Neural cell (in vitro differentiated cells): ENCODE results near the gene ZNF264. TPM values are rescaled to one million over a fixed set of nuclear protein-coding genes. Genes with fewer than 3 reads are reported as not detected.

ENCODE experiments used
- H2AFZ ChIP-seq: fragments of 200-600, 300-800 bp; sonication (generic), shearing (Covaris generic); 2 replicates; pipeline ENCODE4 v1.6.0; 2014; ENCODE audit warnings: low read depth, mild to moderate bottlenecking, antibody characterized with exemption, low read length, moderate library complexity
- H3F3A ChIP-seq: fragments of 200-600 bp; shearing (Covaris generic); 2 replicates; pipeline ENCODE4 v1.6.1; 2016; ENCODE audit warnings: mild to moderate bottlenecking, moderate library complexity, mixed read lengths, antibody characterized with exemption, low read length; ENCODE audit not compliant: insufficient read depth, poor library complexity, severe bottlenecking
- H3K27ac ChIP-seq: fragments of 200-600, 300-800 bp; sonication (generic), shearing (Covaris generic); 2 replicates; pipeline ENCODE4 v1.5.1; 2014; ENCODE audit warnings: mild to moderate bottlenecking, low read length, moderate library complexity
- H3K27me3 ChIP-seq: fragments of 300-800, 200-600 bp; sonication (generic), shearing (Covaris generic); 2 replicates; pipeline ENCODE4 v1.6.0; 2014; ENCODE audit warnings: mild to moderate bottlenecking, low read depth, low read length, moderate library complexity; ENCODE audit not compliant: insufficient read depth
- H3K36me3 ChIP-seq: fragments of 300-800, 200-600 bp; sonication (generic), shearing (Covaris generic); 2 replicates; pipeline ENCODE4 v1.5.1; 2014; ENCODE audit warnings: mild to moderate bottlenecking, antibody characterized with exemption, low read length, moderate library complexity; ENCODE audit not compliant: insufficient read depth
- H3K4me2 ChIP-seq: fragments of 300-800, 200-600 bp; sonication (generic), shearing (Covaris generic); 2 replicates; pipeline ENCODE4 v1.6.0; 2014; ENCODE audit warnings: mild to moderate bottlenecking, low read length
- H3K4me3 ChIP-seq: fragments of 300-800, 200-600 bp; sonication (generic), shearing (Covaris generic); 2 replicates; pipeline ENCODE4 v1.5.1; 2014; ENCODE audit warnings: mild to moderate bottlenecking, low read length, moderate library complexity
- H3K79me2 ChIP-seq: fragments of 200-600 bp; shearing (Covaris generic); replicated peaks from 2 replicates; pipeline ENCODE4 v1.6.0; 2014; ENCODE audit warnings: mild to moderate bottlenecking, low read length, moderate library complexity; ENCODE audit not compliant: insufficient read depth
- H3K9ac ChIP-seq: fragments of 300-800, 200-600 bp; sonication (generic), shearing (Covaris generic); 2 replicates; pipeline ENCODE4 v1.6.1; 2016; ENCODE audit warnings: mild to moderate bottlenecking, low read length, mixed read lengths
- H3K9me2 ChIP-seq: fragments of 200-600 bp; shearing (Covaris generic); 2 replicates; pipeline ENCODE4 v1.6.1; 2016; ENCODE audit warnings: mild to moderate bottlenecking, low read length, mixed read lengths; ENCODE audit not compliant: insufficient read depth
- H3K9me3 ChIP-seq: fragments of 200-600, 300-800 bp; sonication (generic), shearing (Covaris generic); 2 replicates; pipeline ENCODE4 v1.6.1; 2016; ENCODE audit warnings: mild to moderate bottlenecking, mixed run types, low read length, moderate library complexity, mixed read lengths
- H4K20me1 ChIP-seq: fragments of 200-600 bp; shearing (Covaris generic); 2 replicates; pipeline ENCODE4 v1.6.1; 2016; ENCODE audit warnings: mild to moderate bottlenecking, mixed run types; ENCODE audit not compliant: insufficient read depth
- CTCF ChIP-seq: fragments of 450-650 bp; IDR thresholded peaks from 2 replicates; pipeline ENCODE4 v1.5.1; 2014; ENCODE audit warnings: antibody characterized with exemption, mild to moderate bottlenecking, moderate library complexity; ENCODE audit not compliant: poor library complexity, severe bottlenecking
- EP300 ChIP-seq: fragments of 450-650 bp; conservative IDR thresholded peaks from 2 replicates; pipeline ENCODE4 v1.6.1; 2014; ENCODE audit warnings: antibody characterized with exemption, mild to moderate bottlenecking, moderate library complexity; ENCODE audit not compliant: poor library complexity, severe bottlenecking
- EZH2 ChIP-seq: fragments of 200-600, 300-800 bp; shearing (Covaris generic), sonication (generic); IDR thresholded peaks from 2 replicates; pipeline ENCODE4 v1.6.1; 2014; ENCODE audit warnings: antibody characterized with exemption, low read length, borderline replicate concordance, mild to moderate bottlenecking; ENCODE audit not compliant: insufficient read depth, poor library complexity, severe bottlenecking
- MXI1 ChIP-seq: fragments of 450-650 bp; conservative IDR thresholded peaks from 2 replicates; pipeline ENCODE4 v1.6.1; 2014; ENCODE audit warnings: antibody characterized with exemption, mild to moderate bottlenecking; ENCODE audit not compliant: poor library complexity, severe bottlenecking
- POLR2AphosphoS5 ChIP-seq: IDR thresholded peaks from 2 replicates; pipeline ENCODE4 v1.6.1; 2012
- RAD21 ChIP-seq: fragments of 450-650 bp; conservative IDR thresholded peaks from 2 replicates; pipeline ENCODE4 v1.6.1; 2014; ENCODE audit warnings: antibody characterized with exemption, mild to moderate bottlenecking, moderate library complexity
- REST ChIP-seq: IDR thresholded peaks from 2 replicates; pipeline ENCODE4 v1.6.1; 2012; ENCODE audit warnings: borderline replicate concordance
- SMC3 ChIP-seq: fragments of 450-650 bp; conservative IDR thresholded peaks from 2 replicates; pipeline ENCODE4 v1.6.1; 2014; ENCODE audit warnings: antibody characterized with exemption, mild to moderate bottlenecking, moderate library complexity; ENCODE audit not compliant: poor library complexity
- TAF1 ChIP-seq: IDR thresholded peaks from 2 replicates; pipeline ENCODE4 v1.6.1; 2012; ENCODE audit warnings: low read depth
- polyA plus RNA-seq: library from polyadenylated mRNA; depleted of rRNA; stranded (reverse); fragments of >200 nt; gene quantifications from 2 replicates; pipeline ENCODE4 v1.2.3, GENCODE V29; 2014

The ZNF264 gene
- polyA plus RNA-seq, 1 donor from 2014 or later = 10.4 TPM

DNA sequence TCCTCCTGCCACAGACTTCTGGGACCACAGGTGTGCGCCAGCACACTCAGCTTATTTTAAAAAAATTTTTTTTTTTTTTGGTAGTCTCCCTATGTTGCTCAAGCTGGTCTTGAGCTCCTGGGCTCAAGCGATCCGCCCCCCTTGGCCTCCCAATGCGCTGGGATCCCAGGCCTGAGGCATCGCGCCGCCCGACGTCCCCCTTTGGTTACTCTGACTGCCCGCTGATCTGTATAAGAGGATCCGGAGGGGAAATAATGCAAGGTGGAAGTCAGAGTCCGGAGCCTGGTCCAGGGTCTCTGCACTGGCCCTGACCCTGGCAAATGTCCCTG, 48.6 kb downstream of the ZNF264 start:
- Histone ChIP-seq H3K79me2 (peaks cover 30% of the 10 kb centered on the region), H3K27me3 (no peaks in the 10 kb centered on the region), H3K27ac (peak overlapping the region; percentile 85), H3K4me3 (peak overlapping the region; percentile 82), H2AFZ (peak overlapping the region; percentile 97), H3K4me2 (peak overlapping the region; percentile 74), H3K9ac (peak overlapping the region; percentile 90), H3K36me3 (no peaks in the 10 kb centered on the region), H3F3A (peaks cover 3% of the 10 kb centered on the region), H3K9me3 (no peaks in the 10 kb centered on the region), H4K20me1 (no peaks in the 10 kb centered on the region), H3K9me2 (no peaks in the 10 kb centered on the region)
- TF ChIP-seq MXI1 = no peak
- TF ChIP-seq POLR2AphosphoS5 = no peak
- no peak for TF ChIP-seq CTCF

- peak; percentile 77 for TF ChIP-seq POLR2AphosphoS5
- TF ChIP-seq CTCF = peak; percentile 33
- peak; percentile 46 for TF ChIP-seq SMC3
- TF ChIP-seq EP300 = peak; percentile 59
- no peak for TF ChIP-seq EZH2
- peak; percentile 60 for TF ChIP-seq REST
- TF ChIP-seq RAD21 = peak; percentile 10
- peak; percentile 74 for TF ChIP-seq TAF1
- TF ChIP-seq MXI1 = peak; percentile 94
- Histone ChIP-seq H3K36me3 (no peaks in the 10 kb centered on the region), H3K27ac (peak within 1 kb of the TSS; percentile 85), H3K9ac (peak within 1 kb of the TSS; percentile 90), H3K9me3 (no peaks in the 10 kb centered on the region), H3K9me2 (no peaks in the 10 kb centered on the region), H3F3A (peaks cover 3% of the 10 kb centered on the region), H3K4me3 (peak within 1 kb of the TSS; percentile 82), H2AFZ (peak within 1 kb of the TSS; percentile 97), H3K27me3 (no peaks in the 10 kb centered on the region), H3K4me2 (peak within 1 kb of the TSS; percentile 93), H4K20me1 (no peaks in the 10 kb centered on the region), H3K79me2 (peaks cover 30% of the 10 kb centered on the region)
These were observed 49.2 kb downstream of the ZNF264 start, which contains the start of gene ZNF805 for GRCh38 chr19:57240311-57241090. ZNF805 (plus strand) TSS chr19:57240632; CDS start chr19:57240892, 260 bp downstream.
